ENCODE results near the gene CD1C. TPM values are rescaled to one million over a fixed set of nuclear protein-coding genes. Genes with fewer than 3 reads are reported as not detected.
"Not testable (repeated sequence)": the region's sequence is repeated elsewhere in the genome, so short reads cannot be mapped to it uniquely, and the experiment has no call there.

The CD1C gene
- total RNA-seq (not detected), polyA plus RNA-seq (under 1 TPM in 1 of 4 donors, not detected in 3; 0.68 TPM)

DNA sequence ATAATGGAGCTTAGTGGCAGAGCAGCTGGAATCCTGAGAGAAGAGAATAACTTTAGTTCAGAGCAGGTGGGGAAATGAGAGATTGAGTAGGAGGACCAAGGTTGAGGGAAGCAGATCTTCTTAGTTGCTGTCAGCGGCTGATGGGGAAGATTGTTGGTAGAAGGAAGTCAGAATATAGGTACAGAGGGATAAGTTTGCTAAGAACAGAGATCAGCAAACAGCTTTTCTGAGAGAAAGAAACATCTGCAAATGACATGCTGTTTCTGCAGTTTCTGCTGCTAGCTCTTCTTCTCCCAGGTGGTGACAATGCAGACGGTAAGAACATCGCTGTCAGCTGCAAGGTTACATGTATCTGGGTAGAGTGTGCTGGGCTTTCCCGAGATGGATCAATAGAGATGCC, at the start of gene CD1C:
Gene CD1C, plus strand, starts transcription at position 113 of the 400 bp plus-strand sequence. Its CDS starts 142 bp downstream, at position 255.
- H3K27ac Mint-ChIP-seq = no peak within 1 kb of the TSS
- Histone ChIP-seq H3K27me3 (ENCODE audit: control insufficient read depth, insufficient read depth, low read length) (peaks cover 24% of the 10 kb centered on the region), H3K4me3 (ENCODE audit: low read depth, low read length) (no peak within 1 kb of the TSS), H3K9me3 (ENCODE audit: control insufficient read depth in 2 of 2, low read length in 2 of 2) (no peaks in the 10 kb centered on the region), H3K27ac (ENCODE audit: insufficient read depth, low read length, poor library complexity, severe bottlenecking) (no peak within 1 kb of the TSS), H3K36me3 (ENCODE audit: control insufficient read depth, insufficient read depth, low read length) (no peaks in the 10 kb centered on the region), H3K4me1 (ENCODE audit: control insufficient read depth, insufficient read depth, low read length, poor library complexity, severe bottlenecking) (no peaks in the 10 kb centered on the region)
- H3K27me3 Mint-ChIP-seq = no peaks in the 10 kb centered on the region
- no peaks in the 10 kb centered on the region for H3K36me3 Mint-ChIP-seq
- ATAC-seq (ENCODE audit: low read depth in 2 of 2) = no peak
- H3K9me3 Mint-ChIP-seq = peaks cover 0 to 2% (median 0%) of the 10 kb centered on the region in 7 donors
- H3K4me3 Mint-ChIP-seq = no peak within 1 kb of the TSS
- DNase-seq = no peak
- H3K4me1 Mint-ChIP-seq = peaks cover 0 to 5% (median 1%) of the 10 kb centered on the region in 4 donors

DNA sequence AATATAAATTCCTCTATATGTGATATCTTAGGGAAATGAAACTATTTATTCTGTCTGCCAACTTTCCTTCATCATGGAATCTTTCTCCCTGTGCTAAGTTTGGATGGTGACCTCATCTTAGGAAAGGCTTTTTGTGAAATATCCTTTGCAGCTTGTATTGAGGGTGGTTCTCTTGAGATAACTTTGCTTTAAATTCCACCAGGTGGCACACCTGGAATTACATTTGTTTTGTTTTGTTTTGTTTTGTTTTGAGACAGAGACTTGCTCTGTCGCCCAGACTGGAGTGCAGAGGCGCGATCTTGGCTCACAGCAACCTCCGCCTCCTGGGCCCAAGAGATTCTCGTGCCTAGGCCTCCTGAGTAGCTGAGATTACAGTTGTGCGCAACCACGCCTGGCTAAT, 43.1 kb upstream of the CD1C start:
- Histone ChIP-seq H3K4me3 (ENCODE audit: low read depth, low read length) (no peak overlapping the region), H3K36me3 (ENCODE audit: control insufficient read depth, insufficient read depth, low read length) (no peaks in the 10 kb centered on the region), H3K4me1 (ENCODE audit: control insufficient read depth, insufficient read depth, low read length, poor library complexity, severe bottlenecking) (peaks cover 18% of the 10 kb centered on the region), H3K9me3 (ENCODE audit: control insufficient read depth in 2 of 2, low read length in 2 of 2) (no peaks in the 10 kb centered on the region), H3K27me3 (ENCODE audit: control insufficient read depth, insufficient read depth, low read length) (peaks cover 7% of the 10 kb centered on the region), H3K27ac (ENCODE audit: insufficient read depth, low read length, poor library complexity, severe bottlenecking) (no peak overlapping the region)
- Mint-ChIP-seq H3K27ac (no peak overlapping the region), H3K4me3 (no peak overlapping the region), H3K27me3 (peaks cover 33% of the 10 kb centered on the region), H3K36me3 (no peaks in the 10 kb centered on the region), H3K9me3 (peaks cover 0 to 4% (median 1%) of the 10 kb centered on the region in 7 donors), H3K4me1 (peaks cover 16 to 28% (median 23%) of the 10 kb centered on the region in 4 donors)
- ATAC-seq (ENCODE audit: low read depth in 2 of 2) (no peak), DNase-seq (peak in 1 of 3 donors; percentile 3)

DNA sequence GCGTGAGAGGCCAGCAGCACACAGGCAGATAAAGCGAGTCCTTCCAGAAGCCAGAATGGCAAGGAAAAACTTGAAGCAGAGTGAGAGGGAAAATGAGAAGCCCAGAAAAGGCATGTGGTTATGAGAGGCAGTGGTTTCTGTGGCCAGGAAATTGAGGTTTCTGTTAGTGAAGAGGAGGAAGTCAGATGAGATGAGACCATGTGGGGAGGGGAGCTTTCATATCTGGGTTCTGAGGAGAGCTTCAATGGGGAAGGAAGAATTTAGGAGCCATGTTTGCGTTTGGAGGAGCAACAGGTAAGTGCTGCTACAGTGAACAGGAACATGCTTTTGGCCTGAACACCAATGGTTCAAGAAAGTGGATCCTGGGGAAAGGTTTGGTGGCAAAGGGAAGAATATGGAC, 41.6 kb upstream of the CD1C start:
- Mint-ChIP-seq H3K27ac (peak overlapping the region; percentile 4 to 9 (median 6)), H3K4me1 (peaks cover 16 to 28% (median 23%) of the 10 kb centered on the region in 4 donors), H3K4me3 (peak overlapping the region in 3 of 4 donors; percentile 32 to 52 (median 37)), H3K36me3 (no peaks in the 10 kb centered on the region), H3K9me3 (peaks cover 0 to 4% (median 1%) of the 10 kb centered on the region in 7 donors), H3K27me3 (peaks cover 33% of the 10 kb centered on the region)
- Histone ChIP-seq H3K4me1 (ENCODE audit: control insufficient read depth, insufficient read depth, low read length, poor library complexity, severe bottlenecking) (peaks cover 18% of the 10 kb centered on the region), H3K27me3 (ENCODE audit: control insufficient read depth, insufficient read depth, low read length) (peaks cover 5% of the 10 kb centered on the region), H3K27ac (ENCODE audit: insufficient read depth, low read length, poor library complexity, severe bottlenecking) (no peak overlapping the region), H3K9me3 (ENCODE audit: control insufficient read depth in 2 of 2, low read length in 2 of 2) (no peaks in the 10 kb centered on the region), H3K4me3 (ENCODE audit: low read depth, low read length) (peak overlapping the region; percentile 41), H3K36me3 (ENCODE audit: control insufficient read depth, insufficient read depth, low read length) (no peaks in the 10 kb centered on the region)
- peak; percentile 63 to 67 for ATAC-seq (ENCODE audit: low read depth in 2 of 2)
- DNase-seq = peak in 2 of 3 donors; percentile 19 to 51

DNA sequence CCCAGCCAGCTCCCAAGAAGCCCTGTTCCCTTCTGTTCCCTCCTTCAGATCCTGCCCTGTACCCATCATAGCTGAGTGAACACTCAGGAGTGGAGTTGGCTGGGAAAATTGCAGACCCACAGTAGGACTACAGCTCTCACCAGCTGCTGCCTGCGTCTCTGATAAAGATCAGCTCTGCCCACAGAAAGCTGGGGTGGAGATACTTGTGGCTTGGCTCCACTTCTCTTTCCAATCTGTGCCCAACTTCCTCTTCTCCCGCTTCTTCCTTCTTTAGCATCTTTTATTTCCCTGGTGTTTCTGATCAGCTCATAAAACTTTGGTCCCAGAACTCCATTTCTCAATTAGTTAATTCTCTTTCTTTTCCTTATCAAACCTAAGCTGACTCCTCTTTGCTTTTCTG, 41.0 kb upstream of the CD1C start:
- peaks cover 0 to 4% (median 0%) of the 10 kb centered on the region in 7 donors for H3K9me3 Mint-ChIP-seq
- H3K4me3 ChIP-seq (ENCODE audit: low read depth, low read length) = no peak overlapping the region
- H3K4me3 Mint-ChIP-seq = peak overlapping the region in 3 of 4 donors; percentile 19 to 73 (median 47)
- no peak overlapping the region for H3K27ac ChIP-seq (ENCODE audit: insufficient read depth, low read length, poor library complexity, severe bottlenecking)
- peaks cover 18% of the 10 kb centered on the region for H3K4me1 ChIP-seq (ENCODE audit: control insufficient read depth, insufficient read depth, low read length, poor library complexity, severe bottlenecking)
- no peaks in the 10 kb centered on the region for H3K36me3 ChIP-seq (ENCODE audit: control insufficient read depth, insufficient read depth, low read length)
- no peaks in the 10 kb centered on the region for H3K36me3 Mint-ChIP-seq
- peaks cover 16 to 28% (median 23%) of the 10 kb centered on the region in 4 donors for H3K4me1 Mint-ChIP-seq
- no peak for DNase-seq
- peaks cover 33% of the 10 kb centered on the region for H3K27me3 Mint-ChIP-seq
- H3K27ac Mint-ChIP-seq = no peak overlapping the region
- H3K27me3 ChIP-seq (ENCODE audit: control insufficient read depth, insufficient read depth, low read length) = peaks cover 5% of the 10 kb centered on the region
- H3K9me3 ChIP-seq (ENCODE audit: control insufficient read depth in 2 of 2, low read length in 2 of 2) = no peaks in the 10 kb centered on the region
- no peak for ATAC-seq (ENCODE audit: low read depth in 2 of 2)

DNA sequence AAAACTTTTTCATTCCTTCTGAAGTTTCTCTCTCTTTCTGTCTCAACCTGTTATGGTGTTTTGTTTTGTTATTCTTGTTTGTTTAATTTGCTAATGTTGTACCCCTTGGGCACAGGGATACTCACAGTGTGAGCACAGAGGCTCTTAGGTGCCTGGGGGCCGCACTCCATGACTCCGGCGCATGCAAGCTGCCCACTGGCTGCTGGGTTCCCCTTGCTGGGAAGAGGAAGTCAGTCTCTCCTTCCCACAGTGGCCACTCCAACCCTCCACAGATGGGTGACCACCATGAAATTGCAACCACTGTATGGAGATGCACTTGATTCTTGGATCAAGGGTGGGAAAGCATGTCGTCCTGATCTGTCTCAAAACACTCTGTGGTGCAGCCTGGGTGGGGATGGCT, 40.1 kb upstream of the CD1C start:
- Histone ChIP-seq H3K27ac (ENCODE audit: insufficient read depth, low read length, poor library complexity, severe bottlenecking) (no peak overlapping the region), H3K4me3 (ENCODE audit: low read depth, low read length) (no peak overlapping the region), H3K27me3 (ENCODE audit: control insufficient read depth, insufficient read depth, low read length) (peaks cover 5% of the 10 kb centered on the region), H3K4me1 (ENCODE audit: control insufficient read depth, insufficient read depth, low read length, poor library complexity, severe bottlenecking) (peaks cover 18% of the 10 kb centered on the region), H3K9me3 (ENCODE audit: control insufficient read depth in 2 of 2, low read length in 2 of 2) (no peaks in the 10 kb centered on the region), H3K36me3 (ENCODE audit: control insufficient read depth, insufficient read depth, low read length) (no peaks in the 10 kb centered on the region)
- Mint-ChIP-seq H3K27me3 (peaks cover 33% of the 10 kb centered on the region), H3K9me3 (peaks cover 0 to 4% (median 0%) of the 10 kb centered on the region in 7 donors), H3K36me3 (no peaks in the 10 kb centered on the region), H3K27ac (no peak overlapping the region), H3K4me1 (peaks cover 16 to 28% (median 23%) of the 10 kb centered on the region in 4 donors), H3K4me3 (no peak overlapping the region)
- DNase-seq (no peak), ATAC-seq (ENCODE audit: low read depth in 2 of 2) (no peak)

DNA sequence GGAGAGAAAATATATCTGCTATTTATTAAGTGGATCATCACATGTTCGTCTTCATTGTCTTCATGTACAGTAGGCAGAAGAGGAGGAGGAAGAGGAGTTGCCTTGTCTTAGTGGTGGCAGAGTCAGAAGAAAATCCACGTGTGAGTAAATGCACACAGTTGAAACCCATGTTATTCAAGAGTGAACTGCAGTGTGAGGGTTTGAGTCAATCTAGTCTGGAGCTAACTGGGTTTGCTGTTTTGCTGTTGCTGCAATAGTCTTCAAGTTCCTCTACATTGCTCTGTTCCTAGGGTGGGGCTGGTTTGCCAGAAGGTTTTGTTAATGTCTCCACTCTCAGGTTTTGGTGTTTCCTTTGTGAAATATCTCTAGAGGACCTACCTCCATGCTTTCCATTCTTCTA, 38.6 kb upstream of the CD1C start:
- Mint-ChIP-seq H3K4me1 (peaks cover 16 to 28% (median 23%) of the 10 kb centered on the region in 4 donors), H3K9me3 (peaks cover 0 to 4% (median 0%) of the 10 kb centered on the region in 7 donors), H3K27me3 (peaks cover 33% of the 10 kb centered on the region), H3K27ac (no peak overlapping the region), H3K4me3 (no peak overlapping the region), H3K36me3 (no peaks in the 10 kb centered on the region)
- no peaks in the 10 kb centered on the region for H3K36me3 ChIP-seq (ENCODE audit: control insufficient read depth, insufficient read depth, low read length)
- peaks cover 7% of the 10 kb centered on the region for H3K27me3 ChIP-seq (ENCODE audit: control insufficient read depth, insufficient read depth, low read length)
- DNase-seq = no peak
- H3K9me3 ChIP-seq (ENCODE audit: control insufficient read depth in 2 of 2, low read length in 2 of 2) = no peaks in the 10 kb centered on the region
- H3K27ac ChIP-seq (ENCODE audit: insufficient read depth, low read length, poor library complexity, severe bottlenecking) = no peak overlapping the region
- no peak for ATAC-seq (ENCODE audit: low read depth in 2 of 2)
- no peak overlapping the region for H3K4me3 ChIP-seq (ENCODE audit: low read depth, low read length)
- H3K4me1 ChIP-seq (ENCODE audit: control insufficient read depth, insufficient read depth, low read length, poor library complexity, severe bottlenecking) = peaks cover 18% of the 10 kb centered on the region

DNA sequence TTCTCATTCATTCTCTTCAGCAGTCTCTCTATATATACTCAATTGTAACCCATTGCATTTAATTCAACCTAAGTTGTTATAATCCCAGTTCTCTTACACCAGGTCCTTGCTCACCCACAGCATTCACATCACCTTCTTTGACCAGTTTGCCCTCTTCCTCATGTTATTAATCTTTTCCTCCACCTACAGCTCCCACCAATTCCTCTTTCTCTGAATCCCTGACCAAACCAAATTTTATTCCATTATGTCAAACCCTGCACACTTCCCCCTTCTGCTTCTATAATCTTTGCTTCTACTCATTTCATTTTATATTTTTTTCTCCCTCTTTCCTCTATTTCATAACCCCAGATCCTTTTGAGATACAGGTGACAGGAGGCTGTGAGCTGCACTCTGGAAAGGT, 34.1 kb upstream of the CD1C start:
- Mint-ChIP-seq H3K36me3 (no peaks in the 10 kb centered on the region), H3K4me3 (no peak overlapping the region), H3K27ac (no peak overlapping the region), H3K4me1 (peaks cover 0 to 2% (median 2%) of the 10 kb centered on the region in 4 donors), H3K9me3 (no peaks in the 10 kb centered on the region), H3K27me3 (peaks cover 18% of the 10 kb centered on the region)
- Histone ChIP-seq H3K27ac (ENCODE audit: insufficient read depth, low read length, poor library complexity, severe bottlenecking) (no peak overlapping the region), H3K4me3 (ENCODE audit: low read depth, low read length) (no peak overlapping the region), H3K36me3 (ENCODE audit: control insufficient read depth, insufficient read depth, low read length) (no peaks in the 10 kb centered on the region), H3K4me1 (ENCODE audit: control insufficient read depth, insufficient read depth, low read length, poor library complexity, severe bottlenecking) (no peaks in the 10 kb centered on the region), H3K9me3 (ENCODE audit: control insufficient read depth in 2 of 2, low read length in 2 of 2) (no peaks in the 10 kb centered on the region), H3K27me3 (ENCODE audit: control insufficient read depth, insufficient read depth, low read length) (peaks cover 12% of the 10 kb centered on the region)
- no peak for ATAC-seq (ENCODE audit: low read depth in 2 of 2)
- no peak for DNase-seq

DNA sequence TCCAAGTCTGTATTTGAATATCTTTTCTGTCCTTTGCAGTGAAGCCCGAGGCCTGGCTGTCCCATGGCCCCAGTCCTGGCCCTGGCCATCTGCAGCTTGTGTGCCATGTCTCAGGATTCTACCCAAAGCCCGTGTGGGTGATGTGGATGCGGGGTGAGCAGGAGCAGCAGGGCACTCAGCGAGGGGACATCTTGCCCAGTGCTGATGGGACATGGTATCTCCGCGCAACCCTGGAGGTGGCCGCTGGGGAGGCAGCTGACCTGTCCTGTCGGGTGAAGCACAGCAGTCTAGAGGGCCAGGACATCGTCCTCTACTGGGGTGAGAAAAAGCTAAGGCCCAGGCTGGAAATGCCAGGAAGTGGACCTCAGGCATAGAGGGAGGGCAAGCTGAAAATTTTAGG, 33.0 kb upstream of the CD1C start:
- H3K36me3 Mint-ChIP-seq; H3K27ac Mint-ChIP-seq; H3K27ac ChIP-seq (ENCODE audit: insufficient read depth, low read length, poor library complexity, severe bottlenecking); H3K4me3 ChIP-seq (ENCODE audit: low read depth, low read length); H3K4me1 ChIP-seq (ENCODE audit: control insufficient read depth, insufficient read depth, low read length, poor library complexity, severe bottlenecking); H3K9me3 Mint-ChIP-seq; H3K36me3 ChIP-seq (ENCODE audit: control insufficient read depth, insufficient read depth, low read length); H3K4me3 Mint-ChIP-seq; H3K27me3 ChIP-seq (ENCODE audit: control insufficient read depth, insufficient read depth, low read length); ATAC-seq (ENCODE audit: low read depth in 2 of 2); H3K4me1 Mint-ChIP-seq; DNase-seq; H3K9me3 ChIP-seq (ENCODE audit: control insufficient read depth in 2 of 2, low read length in 2 of 2): not testable (repeated sequence)
- H3K27me3 Mint-ChIP-seq = peaks cover 15% of the 10 kb centered on the region
